Osteocyte (in vitro differentiated cells): ENCODE measurements around the gene HOTAIR. TPM values are rescaled to one million over a fixed set of nuclear protein-coding genes. Genes with fewer than 3 reads are reported as not detected.

Experiments used
- DNase-seq: peaks from one replicate; pipeline ENCODE4 v3.0.0; 2021; ENCODE audit warnings: mixed read lengths; ENCODE audit not compliant: unreplicated experiment; ENCODE audit errors: extremely low spot score
- H3K27ac Mint-ChIP-seq: one replicate; pipeline ENCODE4 v1.8.0; 2021; ENCODE audit warnings: mild to moderate bottlenecking, mixed read lengths; ENCODE audit not compliant: unreplicated experiment
- H3K27me3 Mint-ChIP-seq: one replicate; pipeline ENCODE4 v1.8.0; 2021; ENCODE audit warnings: mixed read lengths; ENCODE audit not compliant: unreplicated experiment
- H3K36me3 Mint-ChIP-seq: one replicate; pipeline ENCODE4 v1.8.0; 2021; ENCODE audit warnings: mixed read lengths; ENCODE audit not compliant: unreplicated experiment
- H3K4me1 Mint-ChIP-seq: one replicate; pipeline ENCODE4 v1.8.0; 2021; ENCODE audit warnings: mixed read lengths; ENCODE audit not compliant: unreplicated experiment
- H3K4me3 Mint-ChIP-seq: one replicate; pipeline ENCODE4 v1.8.0; 2021; ENCODE audit warnings: mild to moderate bottlenecking, moderate library complexity, mixed read lengths; ENCODE audit not compliant: unreplicated experiment
- H3K9me3 Mint-ChIP-seq: one replicate; pipeline ENCODE4 v1.8.0; 2021; ENCODE audit warnings: mixed read lengths; ENCODE audit not compliant: unreplicated experiment
- total RNA-seq: library from RNA; stranded (reverse); gene quantifications from 2 replicates; pipeline ENCODE4 v1.2.1, GENCODE V29; 2021
- TF ChIP-seq, protein P1 (sequence below): fragments of 200-600 bp; sonication (generic); IDR thresholded peaks from 2 replicates; pipeline ENCODE4 v1.5.0; 2021; ENCODE audit warnings: antibody characterized with exemption, mild to moderate bottlenecking, moderate library complexity

HOTAIR gene
- total RNA-seq, 1 donor from 2014 or later = not detected

- H3K4me3 Mint-ChIP-seq = peak overlapping the region; percentile 71
- TF ChIP-seq, protein P1, sequence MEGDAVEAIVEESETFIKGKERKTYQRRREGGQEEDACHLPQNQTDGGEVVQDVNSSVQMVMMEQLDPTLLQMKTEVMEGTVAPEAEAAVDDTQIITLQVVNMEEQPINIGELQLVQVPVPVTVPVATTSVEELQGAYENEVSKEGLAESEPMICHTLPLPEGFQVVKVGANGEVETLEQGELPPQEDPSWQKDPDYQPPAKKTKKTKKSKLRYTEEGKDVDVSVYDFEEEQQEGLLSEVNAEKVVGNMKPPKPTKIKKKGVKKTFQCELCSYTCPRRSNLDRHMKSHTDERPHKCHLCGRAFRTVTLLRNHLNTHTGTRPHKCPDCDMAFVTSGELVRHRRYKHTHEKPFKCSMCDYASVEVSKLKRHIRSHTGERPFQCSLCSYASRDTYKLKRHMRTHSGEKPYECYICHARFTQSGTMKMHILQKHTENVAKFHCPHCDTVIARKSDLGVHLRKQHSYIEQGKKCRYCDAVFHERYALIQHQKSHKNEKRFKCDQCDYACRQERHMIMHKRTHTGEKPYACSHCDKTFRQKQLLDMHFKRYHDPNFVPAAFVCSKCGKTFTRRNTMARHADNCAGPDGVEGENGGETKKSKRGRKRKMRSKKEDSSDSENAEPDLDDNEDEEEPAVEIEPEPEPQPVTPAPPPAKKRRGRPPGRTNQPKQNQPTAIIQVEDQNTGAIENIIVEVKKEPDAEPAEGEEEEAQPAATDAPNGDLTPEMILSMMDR = no peak
- H3K4me1 Mint-ChIP-seq = peaks cover 16% of the 10 kb centered on the region
- no peak overlapping the region for H3K27ac Mint-ChIP-seq
- peaks cover 83% of the 10 kb centered on the region for H3K27me3 Mint-ChIP-seq
- no peaks in the 10 kb centered on the region for H3K9me3 Mint-ChIP-seq
- no peaks in the 10 kb centered on the region for H3K36me3 Mint-ChIP-seq
- no peak for DNase-seq
These were observed 43.2 kb upstream of the HOTAIR start for GRCh38 chr12:54017878-54018467.

- TF ChIP-seq, protein P1 = no peak
- H3K36me3 Mint-ChIP-seq = no peaks in the 10 kb centered on the region
- no peak for DNase-seq
- H3K4me1 Mint-ChIP-seq = peaks cover 16% of the 10 kb centered on the region
- no peaks in the 10 kb centered on the region for H3K9me3 Mint-ChIP-seq
- H3K27me3 Mint-ChIP-seq = peaks cover 82% of the 10 kb centered on the region
- H3K4me3 Mint-ChIP-seq = peak overlapping the region; percentile 71
- H3K27ac Mint-ChIP-seq = no peak overlapping the region
These were observed 42.5 kb upstream of the HOTAIR start for GRCh38 chr12:54017027-54017788.

DNA sequence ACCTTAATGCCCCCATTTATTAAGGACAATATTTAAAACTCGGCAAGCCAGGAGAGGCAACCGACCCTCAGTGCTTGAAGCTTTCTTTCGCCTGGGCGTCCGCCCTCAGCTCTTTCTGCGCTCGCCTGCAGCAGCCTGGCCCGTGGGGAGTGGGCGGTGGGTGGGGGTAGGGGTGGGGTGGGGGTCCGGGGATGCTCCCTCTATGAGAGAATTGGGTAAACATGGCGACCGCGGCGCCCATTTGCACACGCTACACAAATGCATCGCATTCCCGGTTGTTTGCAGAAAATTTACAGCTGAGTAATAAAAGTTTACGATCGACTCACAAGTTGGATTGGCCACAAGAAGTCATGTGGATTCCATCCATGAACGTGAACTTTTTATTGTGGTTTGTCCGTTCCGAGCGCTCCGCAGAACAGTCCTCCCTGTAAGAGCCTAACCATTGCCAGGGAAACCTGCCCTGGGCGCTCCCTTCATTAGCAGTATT is 41.8 kb upstream of the HOTAIR start:
- Mint-ChIP-seq H3K27ac (no peak overlapping the region), H3K4me1 (peaks cover 16% of the 10 kb centered on the region), H3K4me3 (no peak overlapping the region), H3K27me3 (peaks cover 82% of the 10 kb centered on the region), H3K36me3 (no peaks in the 10 kb centered on the region), H3K9me3 (no peaks in the 10 kb centered on the region)
- DNase-seq = no peak
- TF ChIP-seq, protein P1 = no peak

GRCh38 chr12:54016051-54016450 is 41.3 kb upstream of the HOTAIR start:
- TF ChIP-seq, protein P1 = no peak
- no peak overlapping the region for H3K27ac Mint-ChIP-seq
- no peak for DNase-seq
- no peaks in the 10 kb centered on the region for H3K36me3 Mint-ChIP-seq
- no peaks in the 10 kb centered on the region for H3K9me3 Mint-ChIP-seq
- peaks cover 18% of the 10 kb centered on the region for H3K4me1 Mint-ChIP-seq
- peaks cover 82% of the 10 kb centered on the region for H3K27me3 Mint-ChIP-seq
- H3K4me3 Mint-ChIP-seq = no peak overlapping the region
